ENCODE measurements around the gene MN1. TPM values are rescaled to one million over a fixed set of nuclear protein-coding genes. Genes with fewer than 3 reads are reported as not detected.

MN1 gene
- total RNA-seq, 1 donor from 2014 or later = 4.0 TPM

DNA sequence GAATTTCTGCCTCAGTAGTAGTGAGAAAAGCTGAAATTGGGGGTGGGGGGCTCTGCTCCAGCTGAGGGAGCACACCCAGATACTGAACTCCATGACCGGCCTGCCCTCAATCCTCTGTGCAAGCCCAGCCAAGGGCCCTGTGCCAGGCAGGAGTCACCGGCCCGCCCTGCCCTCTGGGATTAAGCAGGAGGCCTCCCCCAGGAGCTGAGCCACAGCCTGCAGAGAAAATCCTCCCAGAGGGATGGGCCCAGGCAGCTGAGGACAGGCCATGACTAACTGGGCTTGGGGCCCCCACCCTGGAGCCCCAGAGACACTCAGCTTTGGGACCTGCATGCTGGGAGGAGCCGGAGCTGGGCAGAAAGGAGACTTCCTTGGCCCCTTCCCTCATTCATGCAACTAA is 48.8 kb downstream of the MN1 start:
- no peak for ATAC-seq
- H3K4me3 ChIP-seq = no peak overlapping the region
- no peak overlapping the region for H3K27ac ChIP-seq
- H3K4me1 ChIP-seq = peaks cover 13% of the 10 kb centered on the region
- intact Hi-C loops (cut with DNase I) = no loop called here
- H3K9me3 ChIP-seq = no peaks in the 10 kb centered on the region
- no peak for DNase-seq
- no peaks in the 10 kb centered on the region for H3K27me3 ChIP-seq
- TF ChIP-seq, protein P1, sequence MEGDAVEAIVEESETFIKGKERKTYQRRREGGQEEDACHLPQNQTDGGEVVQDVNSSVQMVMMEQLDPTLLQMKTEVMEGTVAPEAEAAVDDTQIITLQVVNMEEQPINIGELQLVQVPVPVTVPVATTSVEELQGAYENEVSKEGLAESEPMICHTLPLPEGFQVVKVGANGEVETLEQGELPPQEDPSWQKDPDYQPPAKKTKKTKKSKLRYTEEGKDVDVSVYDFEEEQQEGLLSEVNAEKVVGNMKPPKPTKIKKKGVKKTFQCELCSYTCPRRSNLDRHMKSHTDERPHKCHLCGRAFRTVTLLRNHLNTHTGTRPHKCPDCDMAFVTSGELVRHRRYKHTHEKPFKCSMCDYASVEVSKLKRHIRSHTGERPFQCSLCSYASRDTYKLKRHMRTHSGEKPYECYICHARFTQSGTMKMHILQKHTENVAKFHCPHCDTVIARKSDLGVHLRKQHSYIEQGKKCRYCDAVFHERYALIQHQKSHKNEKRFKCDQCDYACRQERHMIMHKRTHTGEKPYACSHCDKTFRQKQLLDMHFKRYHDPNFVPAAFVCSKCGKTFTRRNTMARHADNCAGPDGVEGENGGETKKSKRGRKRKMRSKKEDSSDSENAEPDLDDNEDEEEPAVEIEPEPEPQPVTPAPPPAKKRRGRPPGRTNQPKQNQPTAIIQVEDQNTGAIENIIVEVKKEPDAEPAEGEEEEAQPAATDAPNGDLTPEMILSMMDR (IDR thresholded peaks at IDR 0.05) = no peak
- no peaks in the 10 kb centered on the region for H3K36me3 ChIP-seq

DNA sequence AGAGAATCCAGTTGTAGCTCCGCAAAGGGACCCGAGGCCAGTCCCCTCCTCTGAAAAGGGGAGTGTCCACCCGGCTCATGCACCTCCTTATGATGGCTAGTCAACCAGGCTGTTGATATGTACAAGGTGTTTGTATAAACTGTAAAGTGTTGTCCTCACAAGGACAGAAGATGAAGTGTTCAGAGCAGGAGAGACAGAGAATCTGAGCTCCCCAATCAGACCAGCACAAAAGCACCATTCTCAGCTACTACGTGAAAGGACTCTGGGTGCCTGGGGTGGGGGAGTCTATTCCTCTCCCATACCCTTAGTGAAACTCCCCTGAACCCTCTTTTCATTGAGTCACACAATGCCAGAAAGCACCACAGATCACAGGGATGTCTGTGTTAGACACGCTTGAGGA is 49.4 kb downstream of the MN1 start:
- no peaks in the 10 kb centered on the region for H3K27me3 ChIP-seq
- ATAC-seq = no peak
- H3K36me3 ChIP-seq = no peaks in the 10 kb centered on the region
- DNase-seq = no peak
- no peak overlapping the region for H3K4me3 ChIP-seq
- TF ChIP-seq, protein P1 (IDR thresholded peaks at IDR 0.05) = no peak
- peaks cover 18% of the 10 kb centered on the region for H3K4me1 ChIP-seq
- H3K27ac ChIP-seq = no peak overlapping the region
- no peaks in the 10 kb centered on the region for H3K9me3 ChIP-seq
- intact Hi-C loops (cut with DNase I) = no loop called here

DNA sequence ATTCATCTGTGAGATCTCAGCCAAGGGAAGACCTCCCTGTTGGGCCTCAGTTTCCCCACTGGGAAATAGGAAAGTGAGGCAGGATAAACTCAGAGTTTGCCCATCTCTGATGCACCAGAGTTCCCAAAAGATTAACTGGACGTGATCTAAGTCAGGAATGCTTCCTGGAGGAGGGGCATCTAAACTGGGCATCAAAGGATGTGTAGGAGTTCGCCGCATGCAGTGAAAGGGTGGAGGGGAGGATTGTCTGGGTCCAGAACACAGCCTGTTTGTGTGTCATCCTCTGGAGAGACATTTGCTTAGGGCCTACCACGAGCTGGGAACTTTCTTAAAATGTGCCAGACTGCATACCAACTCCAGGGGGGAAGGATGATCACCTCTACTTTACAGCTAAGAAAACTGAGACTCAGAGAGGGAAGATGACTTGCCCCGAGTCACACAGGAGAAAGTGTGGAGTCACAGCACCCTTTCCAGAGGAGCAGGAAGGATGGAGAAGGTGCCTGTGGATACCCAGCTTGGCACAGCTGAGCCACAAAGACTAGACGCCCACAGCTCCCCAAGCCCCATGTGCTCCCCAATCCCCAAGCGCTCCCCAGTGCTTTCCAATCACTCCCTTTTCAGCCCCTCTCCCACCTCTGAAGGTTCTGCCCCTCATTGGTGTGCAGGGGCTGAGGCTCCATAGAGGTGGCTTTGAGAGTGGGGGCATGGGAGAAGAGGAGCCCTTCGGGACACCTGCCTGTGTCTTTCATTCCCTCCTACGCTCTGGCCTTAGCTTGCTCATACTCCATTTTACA is 50.1 kb downstream of the MN1 start:
- TF ChIP-seq, protein P1 (IDR thresholded peaks at IDR 0.05) = no peak
- Histone ChIP-seq H3K36me3 (no peaks in the 10 kb centered on the region), H3K27ac (no peak overlapping the region), H3K4me1 (peaks cover 18% of the 10 kb centered on the region), H3K9me3 (no peaks in the 10 kb centered on the region), H3K4me3 (no peak overlapping the region), H3K27me3 (no peaks in the 10 kb centered on the region)
- intact Hi-C loops (cut with DNase I) = no loop called here
- ATAC-seq = no peak
- DNase-seq = peak; percentile 36

DNA sequence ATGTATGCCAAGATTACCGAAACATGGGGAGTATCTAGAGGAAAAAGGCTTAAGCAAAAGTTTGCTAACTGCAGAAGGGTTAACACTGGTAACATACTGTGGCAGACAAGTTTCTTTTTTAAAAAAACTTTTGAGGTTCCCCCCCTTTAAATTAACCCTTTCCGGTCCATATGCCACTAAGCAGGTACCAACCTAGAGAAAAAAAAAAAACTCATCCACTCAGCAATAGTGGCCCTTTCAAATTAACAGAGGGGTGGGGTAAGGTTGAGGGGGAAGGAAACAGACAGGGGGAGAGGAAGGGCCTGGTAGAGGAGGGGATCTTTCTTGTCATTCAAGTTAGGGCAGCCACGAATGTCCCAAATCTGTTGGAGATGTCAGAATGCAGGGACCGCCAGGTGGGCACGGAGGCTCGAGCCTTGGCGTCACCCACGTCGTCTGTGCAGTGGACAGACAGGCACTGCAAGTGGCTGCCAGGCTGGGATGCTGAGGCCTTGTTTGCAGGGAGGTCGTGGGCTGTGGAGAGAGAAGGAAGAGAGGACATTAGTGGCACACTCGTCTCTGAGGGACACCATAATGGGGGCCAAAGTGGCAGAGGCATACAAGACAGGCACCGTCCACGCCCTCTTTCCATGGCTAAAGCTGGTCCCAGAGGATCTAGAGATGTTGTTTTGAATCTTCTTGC is 50.8 kb downstream of the MN1 start:
- Histone ChIP-seq H3K4me1 (peaks cover 18% of the 10 kb centered on the region), H3K27me3 (no peaks in the 10 kb centered on the region), H3K9me3 (no peaks in the 10 kb centered on the region), H3K27ac (no peak overlapping the region), H3K36me3 (no peaks in the 10 kb centered on the region), H3K4me3 (no peak overlapping the region)
- intact Hi-C loops (cut with DNase I) = no loop called here
- peak; percentile 54 for DNase-seq
- no peak for ATAC-seq
- TF ChIP-seq, protein P1 (IDR thresholded peaks at IDR 0.05) = no peak

DNA sequence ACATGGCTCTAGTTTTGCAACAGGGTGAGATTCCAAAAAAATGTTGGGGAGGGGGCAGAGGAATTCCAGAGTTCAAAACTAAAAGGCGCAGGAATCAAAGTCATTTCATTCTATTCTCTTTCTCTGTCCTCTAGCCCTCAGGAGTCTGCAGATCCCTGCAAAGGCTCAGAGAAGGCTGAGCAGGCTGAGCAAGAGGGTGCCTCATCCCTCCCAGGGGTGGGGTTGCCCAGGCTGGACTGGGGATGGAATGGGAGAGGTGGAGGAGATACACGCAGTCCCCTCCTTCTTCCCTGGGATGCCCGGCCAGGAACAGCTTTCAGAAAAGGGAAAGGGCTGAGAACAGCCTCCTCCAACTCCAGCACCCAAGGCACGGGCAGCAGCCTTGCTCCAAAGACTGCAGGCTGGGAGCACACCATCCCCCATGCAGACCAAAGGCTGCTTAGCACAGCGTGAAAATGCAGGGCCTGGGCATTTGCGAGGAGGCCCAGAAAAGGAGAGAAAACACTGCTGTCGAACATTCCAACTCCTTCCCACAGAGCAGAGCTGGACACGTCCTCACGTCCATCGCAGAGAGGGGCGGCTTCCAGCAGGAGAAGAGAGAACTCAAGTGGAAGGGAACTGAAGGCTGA is 51.8 kb downstream of the MN1 start:
- TF ChIP-seq, protein P1 (IDR thresholded peaks at IDR 0.05) = no peak
- intact Hi-C loops (cut with DNase I) = no loop called here
- Histone ChIP-seq H3K27ac (no peak overlapping the region), H3K27me3 (no peaks in the 10 kb centered on the region), H3K36me3 (no peaks in the 10 kb centered on the region), H3K4me3 (no peak overlapping the region), H3K9me3 (no peaks in the 10 kb centered on the region), H3K4me1 (peaks cover 18% of the 10 kb centered on the region)
- DNase-seq (no peak), ATAC-seq (no peak)

All from upper lobe of right lung (tissue), 1 donor.